Measurements from ENCODE around the gene THSD7A.

THSD7A gene

GRCh38 chr7:11811709-11812108 lies 20.3 kb downstream of the THSD7A start:
- DNase-seq (ENCODE audit: insufficient read length, low spot score) (no peak), FAIRE-seq (no peak)
- no peak for TF ChIP-seq CTCF (IDR thresholded peaks at IDR 0.05; ENCODE audit: insufficient read depth, missing control alignments)

GRCh38 chr7:11810043-11810625 lies 21.9 kb downstream of the THSD7A start:
- FAIRE-seq (no peak), DNase-seq (ENCODE audit: insufficient read length, low spot score) (no peak)
- no peak for TF ChIP-seq CTCF (IDR thresholded peaks at IDR 0.05; ENCODE audit: insufficient read depth, missing control alignments)

GRCh38 chr7:11807000-11807399 lies 25.0 kb downstream of the THSD7A start:
- no peak for DNase-seq (ENCODE audit: insufficient read length, low spot score)
- TF ChIP-seq CTCF (IDR thresholded peaks at IDR 0.05; ENCODE audit: insufficient read depth, missing control alignments): no peak
- no peak for FAIRE-seq

- FAIRE-seq: no peak
- DNase-seq (ENCODE audit: insufficient read length, low spot score): no peak
- TF ChIP-seq CTCF (IDR thresholded peaks at IDR 0.05; ENCODE audit: insufficient read depth, missing control alignments): no peak
These were observed 27.4 kb downstream of the THSD7A start for GRCh38 chr7:11804621-11805020.

- DNase-seq (ENCODE audit: insufficient read length, low spot score) (no peak), FAIRE-seq (no peak)
- TF ChIP-seq CTCF (IDR thresholded peaks at IDR 0.05; ENCODE audit: insufficient read depth, missing control alignments): no peak
These were observed 36.8 kb downstream of the THSD7A start for GRCh38 chr7:11795231-11795630.

GRCh38 chr7:11792166-11792565 lies 39.8 kb downstream of the THSD7A start:
- no peak for TF ChIP-seq CTCF (IDR thresholded peaks at IDR 0.05; ENCODE audit: insufficient read depth, missing control alignments)
- no peak for FAIRE-seq
- DNase-seq (ENCODE audit: insufficient read length, low spot score): no peak

GRCh38 chr7:11788568-11788967 lies 43.4 kb downstream of the THSD7A start:
- no peak for TF ChIP-seq CTCF (IDR thresholded peaks at IDR 0.05; ENCODE audit: insufficient read depth, missing control alignments)
- DNase-seq (ENCODE audit: insufficient read length, low spot score) (no peak), FAIRE-seq (no peak)
